Inflammatory macrophage (primary cell): Measurements from ENCODE around the gene ANKRD60.

ENCODE experiments used
- DNase-seq, 2 donors: peaks; one replicate each; pipeline ENCODE4 v3.0.0-alpha.2; 2020 to 2022

ANKRD60 gene

DNA sequence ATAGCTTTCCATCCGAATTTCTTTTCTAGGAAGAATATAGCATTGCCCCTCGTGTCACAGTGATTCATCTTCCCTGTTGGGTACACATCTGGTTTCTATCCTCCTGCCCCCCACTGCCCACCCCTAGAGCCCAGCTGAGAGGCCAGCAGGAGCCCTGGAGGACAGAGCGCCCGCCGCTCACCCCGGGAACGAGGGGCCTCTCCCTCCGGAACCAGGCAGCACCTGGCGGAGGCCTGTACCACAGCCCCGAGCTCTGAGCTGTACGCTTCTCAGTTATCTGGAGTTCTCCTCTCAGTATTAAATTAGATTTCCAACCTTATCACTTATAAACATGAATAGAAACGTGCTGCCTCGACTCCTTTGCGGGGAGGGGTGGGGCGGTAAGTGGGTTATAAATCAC, 6.0 kb downstream of the ANKRD60 start:
- DNase-seq: no peak

GRCh38 chr20:58219342-58219700, 9.1 kb downstream of the ANKRD60 start:
- DNase-seq: peak in 1 of 2 donors; percentile 35

DNA sequence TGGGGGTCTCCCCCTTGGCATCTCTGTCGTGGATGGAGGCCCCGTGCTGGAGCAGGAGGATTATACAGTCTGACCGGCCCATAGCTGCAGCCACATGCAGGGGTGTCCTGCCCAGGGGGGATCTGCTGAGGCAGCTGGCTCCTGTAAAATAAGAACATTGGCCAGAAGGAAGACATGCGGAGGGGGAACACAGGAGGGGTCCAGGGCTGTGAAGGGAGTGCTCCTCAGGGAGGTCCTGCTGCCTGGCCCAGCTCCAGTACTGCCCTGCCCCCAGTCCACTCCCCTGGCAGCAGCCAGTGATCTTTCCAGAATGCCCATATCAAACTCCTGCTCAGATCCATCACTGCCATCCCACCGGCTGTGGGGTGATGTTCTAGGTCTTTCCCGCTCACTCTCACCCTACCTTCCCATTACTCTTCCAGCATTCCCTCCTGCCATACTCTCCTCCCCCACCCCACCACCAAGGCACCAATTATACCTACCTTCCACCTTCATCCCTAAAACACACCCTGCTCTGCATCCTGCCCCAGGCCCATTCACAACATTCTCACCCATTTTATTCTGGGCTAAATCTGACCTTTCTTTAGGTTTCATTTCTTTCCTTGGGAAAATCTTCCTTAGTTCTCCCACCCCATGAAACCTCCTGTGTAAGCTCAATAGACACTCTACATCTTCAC, 9.7 kb downstream of the ANKRD60 start:
- DNase-seq: no peak

- no peak for DNase-seq
Observed at GRCh38 chr20:58216334-58216733, 12.1 kb downstream of the ANKRD60 start.

DNA sequence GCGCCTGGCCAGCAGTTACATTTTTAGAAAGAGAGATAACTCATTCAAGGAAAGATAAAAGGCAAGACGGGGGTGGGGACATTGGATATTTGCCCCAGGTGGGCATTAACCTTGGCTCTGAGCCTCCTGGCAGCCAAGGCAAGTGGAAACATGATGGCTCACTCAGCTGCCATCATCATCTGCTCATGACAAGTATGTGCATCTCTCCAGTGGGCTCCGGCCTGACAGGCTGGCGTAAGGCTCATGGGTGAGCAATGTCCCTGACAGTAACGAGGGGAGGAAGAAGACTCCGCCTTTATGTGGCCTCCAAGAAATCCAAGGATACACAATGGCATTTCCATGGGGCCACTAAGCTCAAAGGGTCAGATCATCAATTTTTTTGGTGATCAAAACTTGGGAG, 13.3 kb downstream of the ANKRD60 start:
- no peak for DNase-seq

DNA sequence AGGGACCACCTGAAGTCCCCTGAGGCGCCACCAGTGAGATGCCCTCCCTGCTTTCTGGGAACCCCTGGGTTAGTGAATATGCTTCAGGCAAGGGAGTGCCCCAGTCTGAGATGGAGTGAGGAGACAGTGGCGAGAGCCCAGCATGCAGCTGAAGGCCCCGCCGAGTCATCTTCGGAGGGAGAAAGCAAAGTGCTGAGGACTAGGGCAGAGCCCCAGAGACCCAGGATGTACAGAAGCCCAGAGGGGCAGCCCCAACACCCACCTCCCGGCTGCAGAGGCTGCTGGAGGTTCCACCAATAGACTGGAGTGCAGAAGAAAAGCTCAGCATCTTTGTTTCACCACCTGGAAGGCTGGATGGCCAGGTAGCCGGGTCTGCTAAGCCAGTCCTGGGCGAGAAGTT, 14.1 kb downstream of the ANKRD60 start:
- DNase-seq: no peak

GRCh38 chr20:58213716-58214115, 14.7 kb downstream of the ANKRD60 start:
- DNase-seq: no peak

DNA sequence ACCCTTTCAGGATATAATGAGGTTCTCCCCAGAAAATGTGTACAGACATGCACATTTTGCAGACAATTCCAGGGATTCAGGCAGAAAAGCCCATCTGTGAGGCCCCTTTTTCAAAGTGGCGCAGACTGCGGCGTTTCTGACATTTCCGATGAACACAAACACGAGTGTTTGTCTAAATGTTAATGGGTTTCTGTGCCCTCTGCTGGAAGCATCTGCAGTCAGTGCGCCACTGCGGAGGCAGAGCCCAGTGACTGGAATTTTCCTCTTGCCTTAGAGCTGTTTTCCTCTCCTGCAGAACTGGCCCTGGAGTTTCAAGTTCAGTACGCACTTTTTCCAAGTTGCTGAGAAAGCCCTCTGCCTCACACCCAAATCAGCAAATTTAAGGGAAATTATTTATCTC, 15.3 kb downstream of the ANKRD60 start:
- DNase-seq: no peak

GRCh38 chr20:58212636-58213035, 15.8 kb downstream of the ANKRD60 start:
- DNase-seq: no peak

DNA sequence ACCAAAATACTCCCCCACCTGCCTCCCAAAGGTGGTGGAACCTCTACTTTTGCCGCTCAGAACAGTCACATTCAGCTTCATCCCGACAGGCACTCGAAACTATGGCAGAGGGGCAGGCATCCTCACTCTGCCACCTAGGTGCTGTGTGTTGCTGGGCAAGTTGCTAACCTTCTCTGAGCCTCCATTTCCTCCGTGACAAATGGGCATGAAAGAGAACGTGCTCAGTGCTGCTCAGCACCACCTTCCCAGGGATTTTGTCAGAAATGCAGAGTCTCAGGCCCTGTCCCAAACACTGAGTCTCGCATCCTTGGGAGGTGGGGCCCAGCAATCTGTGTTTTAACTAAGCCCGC, 18.1 kb downstream of the ANKRD60 start:
- DNase-seq: no peak

- DNase-seq: peak; percentile 67 to 80
Observed at GRCh38 chr20:58209652-58210397, 18.6 kb downstream of the ANKRD60 start.

GRCh38 chr20:58208944-58209343, 19.5 kb downstream of the ANKRD60 start:
- DNase-seq: no peak

GRCh38 chr20:58205850-58206249, 22.6 kb downstream of the ANKRD60 start:
- no peak for DNase-seq

DNA sequence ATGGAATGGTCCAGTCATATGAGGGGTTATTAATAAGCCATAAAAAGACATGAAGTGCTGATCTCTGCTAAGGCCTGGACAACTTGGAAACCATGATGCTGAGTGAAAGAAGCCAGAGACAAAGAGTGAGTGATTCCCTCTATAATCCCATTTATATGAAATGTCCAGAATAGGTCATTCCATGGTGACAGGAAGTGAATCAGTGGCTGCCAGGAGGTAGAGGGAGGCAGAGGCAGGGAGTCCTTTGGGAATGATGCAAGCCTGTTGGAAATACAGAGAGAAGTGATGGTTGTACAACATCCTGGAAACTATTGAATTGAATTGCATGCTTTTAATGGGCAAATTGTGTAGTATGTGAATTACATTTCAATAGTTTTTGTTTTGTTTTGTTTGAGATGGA, 26.4 kb downstream of the ANKRD60 start:
- no peak for DNase-seq

DNA sequence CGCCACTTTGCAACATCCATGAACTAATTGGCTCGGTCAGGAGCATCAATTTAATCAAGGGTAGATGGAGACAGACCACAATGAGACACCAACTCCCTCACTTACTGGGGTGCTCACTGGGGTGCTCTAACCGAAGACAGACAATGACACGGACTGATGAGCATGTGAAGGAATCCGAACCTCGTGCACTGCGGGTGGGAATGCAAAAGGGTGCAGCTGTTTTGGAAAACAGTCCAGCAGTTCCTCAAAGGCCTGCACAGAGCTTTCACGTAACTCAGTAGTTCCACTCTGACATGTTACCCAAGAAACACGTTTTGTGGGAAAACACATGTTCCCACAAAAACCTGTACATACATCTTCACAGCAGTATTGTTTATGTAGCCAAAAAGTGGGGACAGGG, 26.8 kb downstream of the ANKRD60 start:
- no peak for DNase-seq

DNA sequence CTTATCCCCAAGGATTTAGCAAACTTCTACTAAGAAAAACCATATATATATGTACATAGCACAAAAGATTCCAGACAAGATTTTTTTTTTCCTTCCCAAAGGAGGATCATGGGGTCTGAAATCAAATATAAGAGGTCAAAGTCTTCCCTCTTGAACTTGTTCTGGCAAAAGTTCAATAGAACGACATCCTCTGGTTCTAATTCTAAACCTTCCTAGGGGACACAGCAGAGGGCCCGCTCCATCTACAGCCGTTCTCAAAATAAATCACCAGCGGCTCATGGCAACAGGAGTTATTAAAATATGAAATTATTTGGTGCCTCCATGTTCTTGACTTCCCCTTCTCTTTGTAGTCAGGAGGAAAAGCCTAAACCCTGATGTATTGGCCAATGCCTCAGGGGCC, 29.0 kb downstream of the ANKRD60 start:
- peak in 1 of 2 donors; percentile 9 for DNase-seq

DNA sequence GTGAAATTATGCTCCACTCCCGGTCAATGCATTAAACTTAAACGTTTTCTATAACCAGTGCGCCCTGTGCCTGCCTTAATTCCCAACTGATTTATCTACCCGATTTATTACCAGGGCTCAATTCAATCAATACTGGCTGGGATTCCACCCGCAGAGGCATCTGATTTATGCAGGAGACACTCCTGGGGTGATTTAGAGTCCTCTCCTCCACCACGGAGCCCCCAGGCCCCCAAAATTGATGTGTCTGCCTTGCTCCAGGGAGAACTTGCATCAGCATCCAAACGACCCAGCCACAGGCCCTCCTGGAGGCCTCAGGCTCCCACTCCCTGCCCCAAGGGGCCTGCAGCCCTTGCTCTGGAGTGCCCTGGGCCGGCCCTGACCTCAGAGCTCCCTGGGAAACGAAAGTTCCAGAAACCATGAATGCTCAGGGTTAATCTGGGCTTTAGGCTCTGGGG, 29.5 kb downstream of the ANKRD60 start:
- DNase-seq: no peak

DNA sequence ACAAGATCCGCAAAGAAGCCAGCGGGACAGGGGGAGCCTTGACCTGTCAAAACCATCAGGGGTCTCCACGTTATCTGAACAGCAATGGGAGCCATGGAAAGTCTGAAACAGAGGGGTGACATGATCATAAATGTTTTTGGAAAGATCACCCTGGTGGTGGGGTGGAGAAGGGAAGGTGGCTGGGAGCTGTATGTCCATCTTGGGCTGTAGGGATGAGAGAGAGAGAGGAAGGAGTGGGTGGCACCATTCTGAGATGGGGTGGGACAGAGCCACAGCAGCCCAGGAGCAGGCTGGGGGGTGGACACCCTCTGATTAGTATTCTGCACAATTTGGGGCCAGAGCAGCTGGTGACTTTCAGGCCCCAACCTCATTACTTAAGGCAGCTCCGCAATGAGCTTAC, 30.1 kb downstream of the ANKRD60 start:
- DNase-seq: no peak

- DNase-seq: no peak
Observed at GRCh38 chr20:58197185-58197469, 31.3 kb downstream of the ANKRD60 start.

DNA sequence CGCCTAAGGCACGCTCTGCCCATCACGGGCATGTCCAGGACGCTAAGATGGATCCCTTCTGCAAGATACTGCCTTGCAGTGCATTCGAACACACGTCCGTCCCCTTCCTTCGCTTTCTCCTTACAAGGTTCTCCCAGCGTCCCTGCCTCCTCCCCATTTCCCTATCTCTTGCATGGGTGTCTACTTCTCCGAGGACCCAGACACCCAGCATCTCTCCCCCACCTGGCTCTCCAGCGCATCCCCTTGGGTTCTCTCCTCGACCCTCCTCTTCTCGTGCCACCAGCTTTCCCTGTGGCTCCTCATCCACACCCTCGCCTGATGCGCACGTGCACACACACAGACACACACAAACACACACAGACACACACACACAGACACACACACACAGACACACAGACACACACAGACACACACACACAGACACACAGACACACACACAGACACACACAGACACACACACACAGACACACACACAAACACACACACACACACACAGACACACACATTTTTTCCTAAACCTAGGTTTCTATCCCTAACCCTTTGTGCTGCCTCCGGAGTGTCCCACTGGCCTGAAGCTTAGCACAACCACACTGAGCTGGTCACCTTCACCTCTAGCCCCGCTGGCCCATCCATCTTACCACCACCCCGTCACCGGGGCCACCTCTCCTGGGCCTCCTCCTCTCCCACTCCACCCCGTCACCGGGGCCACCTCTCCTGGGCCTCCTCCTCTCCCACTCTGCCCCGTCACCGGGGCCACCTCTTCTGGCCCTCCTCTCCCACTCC, 31.9 kb downstream of the ANKRD60 start:
- no peak for DNase-seq

- DNase-seq: no peak
Observed at GRCh38 chr20:58195047-58195446, 33.4 kb downstream of the ANKRD60 start.

- no peak for DNase-seq
Observed at GRCh38 chr20:58194175-58194791, 34.2 kb downstream of the ANKRD60 start.

- DNase-seq: no peak
Observed at GRCh38 chr20:58192567-58192966, 35.9 kb downstream of the ANKRD60 start.

GRCh38 chr20:58192065-58192464, 36.4 kb downstream of the ANKRD60 start:
- DNase-seq: no peak
